Measurements from ENCODE around the gene UBE2F.

The UBE2F gene

GRCh38 chr2:237966250-237966564 lies 607 bp upstream of the UBE2F start:
- no peak for TF ChIP-seq CTCF (IDR thresholded peaks at IDR 0.05)
- peak overlapping the region; percentile 74 for H3K27ac ChIP-seq
- peak overlapping the region; percentile 76 for H3K4me3 ChIP-seq (ENCODE audit: low read depth in 1 of 2, low read length in 1 of 2)

DNA sequence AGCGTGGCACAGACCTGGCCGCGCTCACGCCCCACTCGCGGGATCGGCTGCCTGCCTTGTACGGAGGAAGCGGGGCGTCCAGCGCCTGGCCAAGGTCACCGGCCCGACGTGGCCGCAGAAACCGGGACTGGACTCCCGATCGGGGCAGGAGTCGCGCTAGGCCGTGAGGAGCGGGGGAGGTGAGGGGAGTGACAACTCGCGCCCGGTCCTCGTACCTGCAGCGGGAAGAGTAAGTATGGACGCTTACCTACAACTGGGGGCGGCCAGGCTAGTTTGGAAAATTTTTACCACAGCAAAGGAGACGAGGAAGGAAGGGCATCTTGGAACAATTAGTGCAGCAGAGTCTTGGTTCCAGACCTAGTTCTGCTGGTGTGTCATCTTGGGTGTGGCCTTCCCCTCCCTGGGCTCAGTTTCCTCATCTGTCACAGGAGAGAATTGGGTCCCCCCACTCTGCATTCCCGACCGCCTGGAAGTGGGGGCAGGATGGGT lies 693 bp downstream of the UBE2F start:
- TF ChIP-seq CTCF (IDR thresholded peaks at IDR 0.05), result no peak
- H3K27ac ChIP-seq, result peak overlapping the region; percentile 74

More at GRCh38 chr2:237966250-237966564, 607 bp upstream of the UBE2F start:
- no peaks in the 10 kb centered on the region for H3K36me3 ChIP-seq
- peaks cover 44 to 46% of the 10 kb centered on the region in 2 experiments for H3K4me1 ChIP-seq (ENCODE audit: control insufficient read depth in 1 of 2, insufficient read depth in 1 of 2, low read depth in 1 of 2, low read length in 1 of 2)
- no peaks in the 10 kb centered on the region for H3K27me3 ChIP-seq
- peaks cover 13% of the 10 kb centered on the region for H3K9me3 ChIP-seq

DNA sequence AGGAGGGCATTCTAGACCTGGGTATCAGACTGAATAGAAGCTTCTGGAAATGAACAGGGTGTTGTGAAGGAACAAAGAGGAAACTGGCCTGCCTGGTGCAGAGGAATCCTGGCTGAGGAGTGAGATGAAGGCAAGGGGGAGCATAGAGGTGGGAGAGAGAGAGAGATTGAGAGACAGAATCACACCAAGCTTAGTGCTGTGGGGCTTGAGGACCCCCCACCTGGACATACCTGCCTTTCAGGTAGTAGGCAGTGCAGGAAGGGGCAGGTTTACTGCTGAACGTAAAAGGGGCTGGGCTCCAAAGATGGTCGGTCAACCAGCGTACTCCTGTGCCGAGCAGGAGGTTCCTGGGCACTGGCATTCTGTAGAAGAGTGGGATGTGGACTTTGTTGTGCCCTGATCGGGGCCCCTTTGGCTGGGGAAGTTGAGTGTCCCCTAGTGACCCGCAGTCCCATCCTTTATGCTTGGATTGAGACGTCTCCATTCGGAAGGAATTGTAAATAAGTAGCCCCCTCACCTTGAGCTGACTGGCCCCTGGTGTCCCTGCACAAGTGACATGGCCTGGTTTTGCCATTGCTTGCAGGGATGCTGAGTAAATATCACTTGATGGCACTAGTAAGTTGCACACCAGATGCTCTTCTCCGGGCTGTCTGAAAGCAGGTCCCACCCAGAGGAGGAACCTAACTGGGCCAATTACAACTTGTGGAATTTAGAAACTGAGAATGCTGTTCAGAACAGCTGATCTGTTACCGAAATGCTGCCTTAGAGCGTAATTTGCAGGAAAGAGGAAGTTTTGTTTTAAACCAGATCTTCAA lies 1.4 kb downstream of the UBE2F start:
- H3K4me1 ChIP-seq (ENCODE audit: control insufficient read depth in 1 of 2, insufficient read depth in 1 of 2, low read depth in 1 of 2, low read length in 1 of 2), result peaks cover 60 to 61% of the 10 kb centered on the region in 2 experiments
- no peaks in the 10 kb centered on the region for H3K27me3 ChIP-seq
- H3K9me3 ChIP-seq, result no peaks in the 10 kb centered on the region
- H3K4me3 ChIP-seq (ENCODE audit: low read depth in 1 of 2, low read length in 1 of 2), result peak overlapping the region; percentile 71 to 76
- TF ChIP-seq CTCF (IDR thresholded peaks at IDR 0.05), result no peak
- no peaks in the 10 kb centered on the region for H3K36me3 ChIP-seq
- peak overlapping the region; percentile 74 for H3K27ac ChIP-seq

More for the DNA sequence above, 693 bp downstream of the UBE2F start:
- H3K4me1 ChIP-seq (ENCODE audit: control insufficient read depth in 1 of 2, insufficient read depth in 1 of 2, low read depth in 1 of 2, low read length in 1 of 2), result peaks cover 56 to 57% of the 10 kb centered on the region in 2 experiments
- peak overlapping the region; percentile 71 to 76 for H3K4me3 ChIP-seq (ENCODE audit: low read depth in 1 of 2, low read length in 1 of 2)
- no peaks in the 10 kb centered on the region for H3K36me3 ChIP-seq
- peaks cover under 1% of the 10 kb centered on the region for H3K9me3 ChIP-seq
- no peaks in the 10 kb centered on the region for H3K27me3 ChIP-seq

- Histone ChIP-seq H3K36me3 (peaks cover 20% of the 10 kb centered on the region), H3K4me1 (ENCODE audit: control insufficient read depth in 1 of 2, insufficient read depth in 1 of 2, low read depth in 1 of 2, low read length in 1 of 2) (peaks cover 60 to 63% of the 10 kb centered on the region in 2 experiments), H3K27me3 (no peaks in the 10 kb centered on the region), H3K27ac (no peak overlapping the region), H3K9me3 (no peaks in the 10 kb centered on the region), H3K4me3 (ENCODE audit: low read depth in 1 of 2, low read length in 1 of 2) (no peak overlapping the region)
- TF ChIP-seq CTCF (IDR thresholded peaks at IDR 0.05), result no peak
Measured at GRCh38 chr2:237971661-237972060, 4.8 kb downstream of the UBE2F start.

GRCh38 chr2:237972211-237972610 lies 5.4 kb downstream of the UBE2F start:
- Histone ChIP-seq H3K9me3 (no peaks in the 10 kb centered on the region), H3K4me1 (ENCODE audit: control insufficient read depth in 1 of 2, insufficient read depth in 1 of 2, low read depth in 1 of 2, low read length in 1 of 2) (peaks cover 60 to 63% of the 10 kb centered on the region in 2 experiments), H3K4me3 (ENCODE audit: low read depth in 1 of 2, low read length in 1 of 2) (no peak overlapping the region), H3K36me3 (peaks cover 22% of the 10 kb centered on the region), H3K27ac (no peak overlapping the region), H3K27me3 (no peaks in the 10 kb centered on the region)
- no peak for TF ChIP-seq CTCF (IDR thresholded peaks at IDR 0.05)
